RWPE1 (cell line): ENCODE data around the gene ATP6V0D1.
A peak's percentile ranks its signal among the peaks of the same experiment; 100 is the strongest.

Experiments used
- CTCF ChIA-PET: fragments of 350-600 bp; sonication (Branson Sonifier 250); formaldehyde crosslinking; extraction: SDS; loops from one replicate; lab custom pipeline; 2021; lab: Yijun Ruan, JAX
- POLR2A ChIA-PET: fragments of 400-600 bp; formaldehyde crosslinking; extraction: SDS; loops from one replicate; lab custom pipeline; 2020; ENCODE audit warnings: antibody characterized with exemption; ENCODE audit not compliant: low non-redundant PET; lab: Yijun Ruan, JAX
- DNase-seq: peaks from one replicate; pipeline ENCODE4 v3.0.0; 2012; ENCODE audit warnings: low spot score
- H3K27ac ChIP-seq: fragments of 450-650 bp; 2 replicates; pipeline ENCODE4 v1.5.1; 2017
- CTCF ChIP-seq: fragments of 450-650 bp; conservative IDR thresholded peaks from 2 replicates; pipeline ENCODE4 v1.5.1; 2017; ENCODE audit warnings: low read depth, mild to moderate bottlenecking

Gene ATP6V0D1

GRCh38 chr16:67454852-67455251 lies 26.1 kb downstream of the ATP6V0D1 start:
- no peak overlapping the region for H3K27ac ChIP-seq
- no peak for DNase-seq
- no peak for TF ChIP-seq CTCF
- ChIA-PET POLR2A (interaction anchor here (0.8 kb wide), 1 partner anchor 22 kb away, joined by 4 read pairs; no protein-coding TSS in a partner anchor), CTCF (no interaction called here)

GRCh38 chr16:67454104-67454503 lies 26.9 kb downstream of the ATP6V0D1 start:
- POLR2A ChIA-PET: no interaction called here
- TF ChIP-seq CTCF: no peak
- CTCF ChIA-PET: no interaction called here

DNA sequence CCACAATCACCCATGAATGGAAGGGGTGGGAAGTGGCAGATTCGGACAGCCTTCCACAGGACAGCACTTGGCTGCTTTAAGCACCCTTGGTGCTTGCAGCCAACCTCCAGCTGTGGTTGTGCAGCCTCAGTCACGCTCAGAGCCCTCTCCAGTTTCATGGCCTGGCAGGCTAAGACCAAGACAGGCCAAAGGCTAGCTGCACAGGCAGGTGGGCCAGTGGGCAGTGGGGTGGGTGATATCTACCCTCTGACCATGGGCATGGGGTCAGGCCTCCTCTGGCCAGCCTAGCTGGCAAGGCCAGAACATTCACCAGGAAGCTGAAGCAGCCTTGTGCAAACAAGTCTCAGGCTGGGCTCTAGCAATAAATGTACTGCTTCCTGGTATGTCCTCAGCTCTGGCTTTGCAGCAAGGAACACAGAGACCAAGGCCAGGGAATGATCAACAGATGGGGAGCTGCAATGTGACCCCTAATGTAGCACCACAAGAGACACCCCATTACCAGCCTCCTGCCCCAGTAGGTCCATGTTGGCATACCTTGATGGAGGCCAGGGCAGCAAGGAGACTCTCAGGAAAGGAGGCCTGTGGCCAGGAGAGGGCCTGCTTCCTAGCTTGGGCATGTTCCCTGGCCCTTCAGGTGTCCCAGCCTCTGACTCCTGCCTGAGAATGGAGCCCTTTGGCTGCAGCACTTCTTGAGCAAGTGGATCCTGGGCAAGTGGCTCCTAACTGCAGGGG lies 29.1 kb downstream of the ATP6V0D1 start:
- TF ChIP-seq CTCF: no peak
- no peak for DNase-seq
- peak overlapping the region; percentile 22 for H3K27ac ChIP-seq
- CTCF ChIA-PET: interaction anchor here (0.5 to 1.6 kb wide), 3 partner anchors 14 to 42 kb away, joined by 3 to 5 read pairs (median 3); no protein-coding TSS in a partner anchor
- POLR2A ChIA-PET: no interaction called here

More at GRCh38 chr16:67454104-67454503, 26.9 kb downstream of the ATP6V0D1 start:
- H3K27ac ChIP-seq: no peak overlapping the region
- DNase-seq: no peak

DNA sequence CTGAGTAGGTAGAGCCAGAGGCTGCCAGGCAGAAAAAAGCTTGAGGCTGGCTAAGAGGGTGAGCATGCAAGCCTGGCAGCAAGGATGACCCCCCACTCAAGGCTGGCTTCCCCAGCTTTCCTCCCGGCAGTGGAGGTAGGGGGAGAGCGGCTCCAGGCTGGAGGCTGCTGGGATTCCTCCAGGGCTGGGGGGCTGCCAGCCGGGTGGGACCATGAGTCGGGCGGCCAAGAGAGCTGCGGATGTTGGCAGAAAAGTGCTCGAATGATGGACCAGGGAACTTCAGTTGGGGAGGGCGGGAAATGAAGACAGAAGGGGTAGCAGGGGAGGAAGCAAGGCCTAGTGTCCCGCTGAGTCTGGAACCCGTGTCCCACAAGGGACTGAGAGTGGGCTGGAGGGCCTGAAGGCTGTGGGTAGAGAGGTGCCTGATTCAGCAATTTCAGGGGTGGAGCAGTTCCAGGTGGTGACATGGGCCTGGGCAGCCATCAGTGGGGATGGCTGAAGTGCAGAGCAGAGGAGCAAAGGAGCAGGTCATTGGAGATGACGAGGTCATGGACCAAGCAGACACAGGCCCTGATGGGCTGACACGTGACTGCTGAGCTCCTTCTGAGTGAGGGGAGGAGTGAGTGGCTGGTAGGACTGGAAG lies 29.8 kb downstream of the ATP6V0D1 start:
- peak overlapping the region; percentile 22 for H3K27ac ChIP-seq
- ChIA-PET POLR2A (no interaction called here), CTCF (interaction anchor here (0.5 to 1.3 kb wide), 5 partner anchors 15 to 103 kb away, joined by 3 to 4 read pairs (median 3); no protein-coding TSS in a partner anchor)
- no peak for DNase-seq
- TF ChIP-seq CTCF: no peak

GRCh38 chr16:67449739-67450138 lies 31.2 kb downstream of the ATP6V0D1 start:
- TF ChIP-seq CTCF: no peak
- DNase-seq: no peak
- ChIA-PET POLR2A (no interaction called here), CTCF (interaction anchor here (0.7 to 1.3 kb wide), 2 partner anchors 21 to 373 kb away, joined by 4 to 6 read pairs; no protein-coding TSS in a partner anchor)
- H3K27ac ChIP-seq: no peak overlapping the region

DNA sequence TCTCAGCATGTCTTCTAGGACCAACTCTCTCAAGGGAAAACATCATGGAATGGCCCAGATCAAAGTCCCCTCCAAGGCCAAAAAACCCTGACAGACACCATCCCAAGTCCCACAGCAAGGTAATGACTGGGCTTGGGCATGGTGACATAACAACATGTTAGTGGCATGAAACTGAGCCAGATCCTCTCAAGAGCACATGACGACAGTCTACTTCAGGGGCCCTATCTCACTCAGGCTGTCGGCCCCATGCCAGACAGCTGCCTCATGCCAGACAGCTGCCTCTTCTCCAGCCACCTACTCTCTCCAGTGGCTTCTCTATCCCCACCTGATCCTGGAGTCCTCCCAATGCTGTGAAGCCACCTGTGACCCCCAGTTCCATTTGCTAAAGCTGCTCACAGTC lies 31.6 kb downstream of the ATP6V0D1 start:
- no peak overlapping the region; the same call in 1 of the 2 replicates for H3K27ac ChIP-seq
- DNase-seq: no peak
- no peak for TF ChIP-seq CTCF
- CTCF ChIA-PET: interaction anchor here (1.3 kb wide), 1 partner anchor 21 kb away, joined by 6 read pairs; no protein-coding TSS in a partner anchor
- POLR2A ChIA-PET: no interaction called here
